GM19025 (cell line): Measurements from ENCODE around the gene ATAT1.
"Not testable (repeated sequence)": the region's sequence is repeated elsewhere in the genome, so short reads cannot be mapped to it uniquely, and the experiment has no call there.

Experiments
- ATAC-seq: cut with Tn5 transposase; IDR thresholded peaks from one replicate; pipeline ENCODE4 v1.9.1; 2021; ENCODE audit warnings: mild to moderate bottlenecking, low read depth, moderate library complexity; ENCODE audit not compliant: unreplicated experiment

ATAT1 gene

GRCh38 chr6:30646450-30647241 lies 20.0 kb downstream of the ATAT1 start, which contains the start of gene C6orf136:
Gene C6orf136 (plus strand): TSS chr6:30647133. CDS start chr6:30647232, 99 bp downstream.
- ATAC-seq, result peak; percentile 53

- peak; percentile 46 for ATAC-seq
These were observed 20.8 kb downstream of the ATAT1 start for GRCh38 chr6:30647242-30648116.

DNA sequence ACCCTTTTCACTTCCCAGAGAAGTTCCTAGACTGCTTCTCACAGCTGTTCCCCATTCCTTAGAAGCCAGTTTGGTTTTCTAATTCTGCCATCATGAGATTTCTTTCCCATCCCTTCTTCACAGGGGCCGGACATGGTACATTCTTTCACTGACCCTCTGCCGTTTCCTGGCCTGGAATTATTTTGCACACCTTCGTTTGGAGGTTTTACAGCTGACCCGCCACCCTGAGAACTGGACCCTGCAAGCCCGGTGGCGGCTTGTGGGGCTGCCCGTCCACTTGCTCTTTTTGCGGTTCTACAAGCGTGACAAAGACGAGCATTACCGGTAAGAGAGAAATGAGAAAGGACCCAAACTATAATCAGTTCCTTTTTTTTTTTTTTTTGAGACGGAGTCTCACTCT lies 24.5 kb downstream of the ATAT1 start:
- no peak for ATAC-seq

- ATAC-seq, result no peak
These were observed 28.4 kb downstream of the ATAT1 start for GRCh38 chr6:30654798-30655742.

DNA sequence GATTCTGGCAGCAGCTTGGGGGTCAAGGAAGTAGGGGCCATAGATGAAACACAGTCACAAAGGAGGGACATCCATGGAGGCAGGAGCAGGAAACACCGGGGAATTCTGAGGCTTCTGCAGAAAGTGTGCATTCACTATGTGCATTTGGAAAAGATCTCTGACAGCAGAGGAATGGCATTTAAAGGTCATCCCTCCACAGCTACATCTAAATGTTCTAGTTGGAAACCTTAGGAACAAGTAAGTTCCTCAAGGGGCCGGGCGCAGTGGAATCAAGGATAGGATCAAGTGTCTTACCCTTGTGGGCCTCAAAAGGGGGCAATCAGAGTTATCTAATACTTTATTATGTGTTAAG lies 29.0 kb downstream of the ATAT1 start:
- no peak for ATAC-seq

GRCh38 chr6:30656513-30656912 lies 29.8 kb downstream of the ATAT1 start:
- no peak for ATAC-seq

DNA sequence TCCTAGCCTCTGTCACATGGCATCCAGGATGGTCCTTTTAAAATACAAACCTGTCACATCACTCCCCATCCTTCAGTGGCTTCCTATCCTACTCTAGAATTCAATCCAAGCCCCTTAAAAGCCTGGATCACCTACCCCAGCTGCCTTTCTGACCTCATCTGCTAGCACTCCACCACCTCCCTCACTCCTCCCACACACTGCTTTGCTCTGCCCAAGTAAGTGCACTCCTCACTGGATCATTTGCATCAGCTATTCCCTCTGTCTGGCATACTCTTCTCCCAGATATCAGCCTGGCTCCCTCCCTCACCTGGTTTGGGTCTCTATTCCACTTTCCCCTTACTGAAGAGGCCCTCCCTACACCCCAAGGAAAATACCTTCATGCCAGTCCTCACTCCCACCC lies 30.8 kb downstream of the ATAT1 start:
- no peak for ATAC-seq

- ATAC-seq, result not testable (repeated sequence)
These were observed 31.2 kb downstream of the ATAT1 start for GRCh38 chr6:30657922-30658321.

DNA sequence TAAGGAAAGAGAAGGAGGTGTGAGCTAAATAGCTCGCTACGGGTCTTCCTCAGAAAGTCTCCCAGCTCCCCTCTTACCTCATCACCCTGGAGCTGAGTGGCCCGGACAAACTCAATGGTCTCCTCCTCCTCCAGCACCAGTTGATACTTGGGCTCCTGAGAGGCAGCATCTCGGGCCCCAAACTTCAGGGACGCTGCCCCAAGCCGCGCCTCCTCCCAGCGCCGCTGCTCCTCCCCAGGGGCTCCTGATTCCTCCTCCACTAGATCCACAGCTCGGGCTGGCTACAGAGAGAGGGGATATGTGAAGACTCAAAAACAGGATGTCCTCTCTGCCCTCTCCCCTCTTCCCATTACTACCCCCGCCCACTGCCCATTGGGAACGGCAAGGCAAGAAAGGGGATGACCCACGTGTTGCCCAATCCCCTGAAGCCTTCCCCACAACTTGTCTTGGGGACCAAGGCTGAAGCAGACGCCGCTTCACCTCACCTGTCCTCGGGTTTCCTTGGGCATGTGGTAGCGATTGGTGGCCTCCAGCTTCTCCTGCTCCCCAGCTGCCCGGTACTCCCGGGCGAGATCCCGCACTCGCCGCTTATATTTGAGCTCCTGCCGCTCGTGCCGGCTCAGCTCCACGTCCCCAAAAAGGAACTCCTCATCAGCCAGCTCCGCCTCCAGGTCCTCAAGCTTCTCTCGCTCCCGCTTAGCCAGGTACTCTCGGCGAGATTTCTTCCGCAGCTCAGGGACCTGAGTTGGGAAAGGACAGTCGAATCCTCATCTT lies 38.5 kb downstream of the ATAT1 start:
- no peak for ATAC-seq

- not testable (repeated sequence) for ATAC-seq
These were observed 39.6 kb downstream of the ATAT1 start for GRCh38 chr6:30666300-30666699.

GRCh38 chr6:30670760-30671527 lies 44.3 kb downstream of the ATAT1 start:
- no peak for ATAC-seq

GRCh38 chr6:30672445-30673253 lies 46.0 kb downstream of the ATAT1 start, which contains the start of gene DHX16:
Gene DHX16 (minus strand): TSS chr6:30673006. CDS start chr6:30672841, 165 bp downstream.
- ATAC-seq, result no peak

GRCh38 chr6:30676660-30677285 lies 50.1 kb downstream of the ATAT1 start:
- ATAC-seq, result no peak

DNA sequence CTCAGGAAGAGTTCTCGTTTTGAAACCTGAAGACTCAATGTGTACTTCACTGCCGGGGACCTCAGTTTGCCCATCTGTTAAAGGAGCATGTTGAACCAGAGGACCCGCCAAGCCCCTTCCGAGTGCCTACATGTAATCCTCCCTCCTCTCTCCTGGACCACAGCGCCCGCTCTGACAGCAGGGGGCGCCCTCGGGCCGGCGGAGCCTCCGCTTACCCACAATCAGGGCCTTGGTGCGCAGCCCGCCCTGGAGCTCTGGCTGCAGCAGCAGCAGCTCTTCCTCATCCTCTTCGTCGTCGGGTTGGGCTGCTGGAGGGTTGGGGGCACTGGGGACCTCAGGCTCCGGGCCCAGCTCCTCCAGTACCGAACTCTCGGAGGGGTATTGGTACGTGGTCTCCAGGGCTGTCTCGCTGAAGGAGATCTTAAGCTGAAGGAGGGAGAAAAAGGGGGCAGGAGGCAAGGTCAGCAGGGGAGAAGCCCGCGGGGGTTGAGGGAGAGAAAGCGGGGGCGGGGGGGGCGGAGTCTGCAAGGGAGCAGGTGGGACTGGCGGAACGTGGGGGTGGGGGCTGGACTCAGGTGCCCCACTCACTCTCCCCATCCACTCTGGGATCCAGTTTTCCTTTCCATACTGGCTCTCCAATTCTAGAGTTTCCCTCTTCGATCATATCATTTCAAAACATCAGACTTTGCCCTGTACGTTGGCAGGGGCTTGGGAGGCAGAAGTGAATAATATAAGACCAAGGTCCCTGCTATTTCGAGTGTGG lies 52.5 kb downstream of the ATAT1 start:
- no peak for ATAC-seq

GRCh38 chr6:30679765-30680535 lies 53.3 kb downstream of the ATAT1 start:
- ATAC-seq, result no peak

DNA sequence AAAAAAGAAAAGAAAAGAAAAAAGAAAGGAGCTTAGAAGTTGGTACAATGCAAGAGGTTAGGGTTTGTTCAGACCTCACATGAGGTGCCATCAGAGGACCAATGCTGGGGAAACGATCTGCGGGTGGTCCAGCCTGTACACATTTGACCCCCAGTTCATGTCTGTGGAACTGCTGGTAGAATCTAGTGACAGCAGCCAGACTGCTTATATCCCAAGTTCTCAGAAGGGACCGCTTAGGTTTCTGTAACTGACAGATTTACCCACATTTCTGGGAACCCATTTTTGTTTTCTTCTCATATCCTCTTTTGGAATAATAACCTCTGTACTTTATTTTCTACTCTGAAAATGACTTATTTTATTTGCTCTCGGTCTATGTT lies 55.1 kb downstream of the ATAT1 start:
- no peak for ATAC-seq
